ENCODE results near the gene ADARB2. TPM values are rescaled to one million over a fixed set of nuclear protein-coding genes. Genes with fewer than 3 reads are reported as not detected.

The ADARB2 gene
- total RNA-seq, 4 donors from 2014 or later = 2.3 to 3.7 (median 2.6) TPM

GRCh38 chr10:1709161-1709560 is 28.2 kb downstream of the ADARB2 start:
- no peak overlapping the region for H3K4me3 ChIP-seq
- no peaks in the 10 kb centered on the region for H3K4me1 ChIP-seq
- intact Hi-C loops (cut with DNase I) = no loop called here
- 49% methylated on average over 2 of the region's 2 CpGs for WGBS
- peaks cover 0 to 26% (median 0%) of the 10 kb centered on the region in 4 donors for H3K27me3 ChIP-seq
- H3K36me3 ChIP-seq = no peaks in the 10 kb centered on the region
- peaks cover 0 to 7% (median 0%) of the 10 kb centered on the region in 4 donors for H3K9me3 ChIP-seq
- no peak for DNase-seq (ENCODE audit: extremely low spot score)
- TF ChIP-seq POLR2AphosphoS5 (IDR thresholded peaks at IDR 0.05) (no peak), EP300 (IDR thresholded peaks at IDR 0.05) (no peak), POLR2A (IDR thresholded peaks at IDR 0.05; ENCODE audit: low read depth) (no peak), CTCF (IDR thresholded peaks at IDR 0.05) (no peak)
- H3K27ac ChIP-seq (replicated peaks in 1 of 4) = no peak overlapping the region

- intact Hi-C loops (cut with DNase I) = no loop called here
- TF ChIP-seq CTCF (IDR thresholded peaks at IDR 0.05) (no peak), POLR2AphosphoS5 (IDR thresholded peaks at IDR 0.05) (no peak), EP300 (IDR thresholded peaks at IDR 0.05) (no peak), POLR2A (IDR thresholded peaks at IDR 0.05; ENCODE audit: low read depth) (no peak)
- WGBS = 64% methylated on average over 7 of the region's 7 CpGs
These were observed 28.6 kb downstream of the ADARB2 start for GRCh38 chr10:1708746-1709145.

GRCh38 chr10:1706711-1707110 is 30.6 kb downstream of the ADARB2 start:
- H3K4me3 ChIP-seq = no peak overlapping the region
- peaks cover 0 to 7% (median 0%) of the 10 kb centered on the region in 4 donors for H3K9me3 ChIP-seq
- intact Hi-C loops (cut with DNase I) = no loop called here
- H3K36me3 ChIP-seq = no peaks in the 10 kb centered on the region
- peaks cover 0 to 34% (median 0%) of the 10 kb centered on the region in 4 donors for H3K27me3 ChIP-seq
- H3K27ac ChIP-seq (replicated peaks in 1 of 4) = no peak overlapping the region
- TF ChIP-seq EP300 (IDR thresholded peaks at IDR 0.05) (no peak), CTCF (IDR thresholded peaks at IDR 0.05) (no peak), POLR2A (IDR thresholded peaks at IDR 0.05; ENCODE audit: low read depth) (no peak), POLR2AphosphoS5 (IDR thresholded peaks at IDR 0.05) (no peak)
- WGBS = 30% methylated on average over 6 of the region's 6 CpGs
- no peaks in the 10 kb centered on the region for H3K4me1 ChIP-seq
- DNase-seq (ENCODE audit: extremely low spot score) = no peak

More at GRCh38 chr10:1708746-1709145, 28.6 kb downstream of the ADARB2 start:
- Histone ChIP-seq H3K27me3 (peaks cover 0 to 26% (median 0%) of the 10 kb centered on the region in 4 donors), H3K36me3 (no peaks in the 10 kb centered on the region), H3K27ac (replicated peaks in 1 of 4) (no peak overlapping the region), H3K4me3 (no peak overlapping the region), H3K9me3 (peaks cover 0 to 7% (median 0%) of the 10 kb centered on the region in 4 donors), H3K4me1 (no peaks in the 10 kb centered on the region)
- no peak for DNase-seq (ENCODE audit: extremely low spot score)

GRCh38 chr10:1706256-1706655 is 31.1 kb downstream of the ADARB2 start:
- H3K27me3 ChIP-seq = peaks cover 0 to 34% (median 0%) of the 10 kb centered on the region in 4 donors
- no peak overlapping the region for H3K4me3 ChIP-seq
- WGBS = 93% methylated on average over 3 of the region's 3 CpGs
- H3K9me3 ChIP-seq = peaks cover 0 to 7% (median 0%) of the 10 kb centered on the region in 4 donors
- no peaks in the 10 kb centered on the region for H3K36me3 ChIP-seq
- intact Hi-C loops (cut with DNase I) = no loop called here
- DNase-seq (ENCODE audit: extremely low spot score) = no peak
- H3K4me1 ChIP-seq = no peaks in the 10 kb centered on the region
- no peak for TF ChIP-seq POLR2AphosphoS5 (IDR thresholded peaks at IDR 0.05)
- no peak for TF ChIP-seq CTCF (IDR thresholded peaks at IDR 0.05)
- no peak for TF ChIP-seq EP300 (IDR thresholded peaks at IDR 0.05)
- no peak for TF ChIP-seq POLR2A (IDR thresholded peaks at IDR 0.05; ENCODE audit: low read depth)
- H3K27ac ChIP-seq (replicated peaks in 1 of 4) = no peak overlapping the region

GRCh38 chr10:1698185-1698584 is 39.1 kb downstream of the ADARB2 start:
- Histone ChIP-seq H3K4me3 (no peak overlapping the region), H3K4me1 (no peaks in the 10 kb centered on the region), H3K27ac (replicated peaks in 1 of 4) (no peak overlapping the region), H3K36me3 (no peaks in the 10 kb centered on the region), H3K9me3 (no peaks in the 10 kb centered on the region), H3K27me3 (peaks cover 0 to 20% (median 0%) of the 10 kb centered on the region in 4 donors)
- intact Hi-C loops (cut with DNase I) = no loop called here
- DNase-seq (ENCODE audit: extremely low spot score) = no peak
- no peak for TF ChIP-seq POLR2A (IDR thresholded peaks at IDR 0.05; ENCODE audit: low read depth)
- TF ChIP-seq CTCF (IDR thresholded peaks at IDR 0.05) = no peak
- TF ChIP-seq EP300 (IDR thresholded peaks at IDR 0.05) = no peak
- no peak for TF ChIP-seq POLR2AphosphoS5 (IDR thresholded peaks at IDR 0.05)
- WGBS = 73% methylated on average over 8 of the region's 8 CpGs

Measured in esophagus muscularis mucosa (tissue), 4 donors.